HEK293 (cell line): Measurements from ENCODE around the gene MXI1.

ENCODE experiments used
- CTCF ChIA-PET: fragments of 350-600 bp; formaldehyde crosslinking; extraction: SDS; loops from one replicate; lab custom pipeline; 2021; ENCODE audit warnings: antibody characterized with exemption; lab: Yijun Ruan, JAX
- POLR2A ChIA-PET: fragments of 300-600 bp; formaldehyde crosslinking; extraction: SDS; loops from one replicate; lab custom pipeline; 2020; ENCODE audit warnings: antibody characterized with exemption, inconsistent platforms; lab: Yijun Ruan, JAX
- H3K27ac ChIP-seq: fragments of 200-500 bp; sonication (Bioruptor generic); 2 replicates; pipeline ENCODE4 v1.5.1; 2014; ENCODE audit warnings: low read depth, low read length, control low read depth, inconsistent platforms; ENCODE audit errors: extremely low read depth
- H3K36me3 ChIP-seq, 2 experiments: fragments of 200-500 bp in 1 of 2; sonication (Bioruptor generic) in 1 of 2; 1 replicate in 1 of 2; 2 replicates in 1 of 2; pipeline ENCODE4 v1.5.1; 2014 to 2017; ENCODE audit warnings: inconsistent platforms in 2 of 2, low read length in 2 of 2; ENCODE audit not compliant: control insufficient read depth in 2 of 2, insufficient read depth in 1 of 2
- H3K4me1 ChIP-seq: fragments of 200-500 bp; sonication (Bioruptor generic); 2 replicates; pipeline ENCODE4 v1.5.1; 2014; ENCODE audit warnings: mild to moderate bottlenecking, low read length, inconsistent platforms; ENCODE audit not compliant: control insufficient read depth, insufficient read depth
- H3K4me3 ChIP-seq: 2 replicates; pipeline ENCODE4 v1.5.1; 2011; ENCODE audit warnings: low read depth, mild to moderate bottlenecking, control low read depth, low read length, moderate library complexity
- H3K9me3 ChIP-seq: fragments of 200-500 bp; sonication (Bioruptor generic); 2 replicates; pipeline ENCODE4 v1.5.1; 2014; ENCODE audit warnings: low read depth, low read length, inconsistent platforms; ENCODE audit not compliant: control insufficient read depth, insufficient read depth
- BCL11A ChIP-seq: fragments of 450-650 bp; formaldehyde crosslinking; IDR thresholded peaks from 2 replicates; pipeline ENCODE4 v1.5.1; 2016; ENCODE audit warnings: low read depth, missing biosample characterization, missing genetic modification characterization
- GLIS1 ChIP-seq: fragments of 450-650 bp; formaldehyde crosslinking; IDR thresholded peaks from 2 replicates; pipeline ENCODE4 v1.5.1; 2016; ENCODE audit warnings: missing biosample characterization, missing genetic modification characterization
- KLF16 ChIP-seq: fragments of 450-650 bp; formaldehyde crosslinking; IDR thresholded peaks from 2 replicates; pipeline ENCODE4 v1.5.1; 2017; ENCODE audit warnings: missing biosample characterization, missing genetic modification characterization
- MYNN ChIP-seq: fragments of 450-650 bp; formaldehyde crosslinking; IDR thresholded peaks from 2 replicates; pipeline ENCODE4 v1.5.1; 2016; ENCODE audit warnings: missing biosample characterization, missing genetic modification characterization, borderline replicate concordance
- REPIN1 ChIP-seq: fragments of 450-650 bp; formaldehyde crosslinking; IDR thresholded peaks from 2 replicates; pipeline ENCODE4 v1.5.1; 2017; ENCODE audit warnings: missing biosample characterization, missing genetic modification characterization, low read depth
- SCRT1 ChIP-seq: fragments of 450-650 bp; formaldehyde crosslinking; IDR thresholded peaks from 2 replicates; pipeline ENCODE4 v1.5.1; 2016; ENCODE audit warnings: missing biosample characterization, missing genetic modification characterization, borderline replicate concordance
- SCRT2 ChIP-seq: fragments of 450-650 bp; formaldehyde crosslinking; IDR thresholded peaks from 2 replicates; pipeline ENCODE4 v1.5.1; 2016; ENCODE audit warnings: missing biosample characterization, missing genetic modification characterization
- SETDB1 ChIP-seq: IDR thresholded peaks from one replicate; pipeline ENCODE4 v1.6.1; 2017; ENCODE audit warnings: mild to moderate bottlenecking, low read length, moderate library complexity, mixed read lengths; ENCODE audit not compliant: insufficient read length
- SP3 ChIP-seq: fragments of 450-650 bp; formaldehyde crosslinking; IDR thresholded peaks from 2 replicates; pipeline ENCODE4 v1.5.1; 2016; ENCODE audit warnings: missing biosample characterization, missing genetic modification characterization
- TRIM28 ChIP-seq: IDR thresholded peaks from 2 replicates; pipeline ENCODE4 v1.6.1; 2011; ENCODE audit warnings: low read length, control low read depth, borderline replicate concordance
- ZBTB17 ChIP-seq: fragments of 450-650 bp; formaldehyde crosslinking; IDR thresholded peaks from 2 replicates; pipeline ENCODE4 v1.5.1; 2016; ENCODE audit warnings: missing biosample characterization, missing genetic modification characterization
- ZFP41 ChIP-seq: fragments of 450-650 bp; formaldehyde crosslinking; IDR thresholded peaks from 2 replicates; pipeline ENCODE4 v1.5.1; 2016; ENCODE audit warnings: missing biosample characterization, missing genetic modification characterization, borderline replicate concordance
- ZNF10 ChIP-seq: fragments of 450-650 bp; formaldehyde crosslinking; IDR thresholded peaks from 2 replicates; pipeline ENCODE4 v1.5.1; 2017; ENCODE audit warnings: missing biosample characterization, missing genetic modification characterization
- ZNF155 ChIP-seq: fragments of 450-650 bp; formaldehyde crosslinking; IDR thresholded peaks from 2 replicates; pipeline ENCODE4 v1.5.1; 2016; ENCODE audit warnings: missing biosample characterization, missing genetic modification characterization
- ZNF16 ChIP-seq: fragments of 450-650 bp; formaldehyde crosslinking; IDR thresholded peaks from 2 replicates; pipeline ENCODE4 v1.5.1; 2016; ENCODE audit warnings: low read depth, missing biosample characterization, missing genetic modification characterization
- ZNF221 ChIP-seq: fragments of 450-650 bp; formaldehyde crosslinking; IDR thresholded peaks from 2 replicates; pipeline ENCODE4 v1.5.1; 2017; ENCODE audit warnings: missing biosample characterization, missing genetic modification characterization, borderline replicate concordance
- ZNF24 ChIP-seq: fragments of 450-650 bp; formaldehyde crosslinking; IDR thresholded peaks from 2 replicates; pipeline ENCODE4 v1.5.1; 2016; ENCODE audit warnings: missing biosample characterization, missing genetic modification characterization
- ZNF266 ChIP-seq: fragments of 450-650 bp; formaldehyde crosslinking; IDR thresholded peaks from 2 replicates; pipeline ENCODE4 v1.5.1; 2016; ENCODE audit warnings: missing biosample characterization, missing genetic modification characterization, low read depth
- ZNF311 ChIP-seq: fragments of 450-650 bp; formaldehyde crosslinking; IDR thresholded peaks from 2 replicates; pipeline ENCODE4 v1.5.1; 2017; ENCODE audit warnings: missing biosample characterization, missing genetic modification characterization, borderline replicate concordance
- ZNF350 ChIP-seq: fragments of 450-650 bp; formaldehyde crosslinking; IDR thresholded peaks from 2 replicates; pipeline ENCODE4 v1.5.0; 2017; ENCODE audit warnings: missing biosample characterization, mild to moderate bottlenecking, missing genetic modification characterization
- ZNF416 ChIP-seq: fragments of 450-650 bp; formaldehyde crosslinking; IDR thresholded peaks from 2 replicates; pipeline ENCODE4 v1.5.1; 2016; ENCODE audit warnings: missing biosample characterization, missing genetic modification characterization
- ZNF670 ChIP-seq: fragments of 450-650 bp; formaldehyde crosslinking; IDR thresholded peaks from 2 replicates; pipeline ENCODE4 v1.5.1; 2016; ENCODE audit warnings: missing biosample characterization, missing genetic modification characterization, low read depth
- ZNF677 ChIP-seq: fragments of 450-650 bp; IDR thresholded peaks from 2 replicates; pipeline ENCODE4 v1.5.0; 2018; ENCODE audit warnings: missing biosample characterization, mild to moderate bottlenecking, missing genetic modification characterization, moderate library complexity
- ZNF776 ChIP-seq: fragments of 450-650 bp; formaldehyde crosslinking; IDR thresholded peaks from 2 replicates; pipeline ENCODE4 v1.5.0; 2017; ENCODE audit warnings: missing biosample characterization, missing genetic modification characterization, borderline replicate concordance
- ZNF791 ChIP-seq: fragments of 450-650 bp; formaldehyde crosslinking; IDR thresholded peaks from 2 replicates; pipeline ENCODE4 v1.5.1; 2016; ENCODE audit warnings: missing biosample characterization, missing genetic modification characterization
- ZNF830 ChIP-seq: fragments of 450-650 bp; IDR thresholded peaks from 2 replicates; pipeline ENCODE4 v1.5.0; 2018; ENCODE audit warnings: missing biosample characterization, missing genetic modification characterization, low read depth, mild to moderate bottlenecking, moderate library complexity
- TF ChIP-seq, protein P1 (sequence below): fragments of 450-650 bp; formaldehyde crosslinking; conservative IDR thresholded peaks from 2 replicates; pipeline ENCODE4 v1.5.1; 2016; ENCODE audit warnings: low read depth, missing biosample characterization, missing genetic modification characterization
- TF ChIP-seq, protein P2 (sequence below): sonication (generic); formaldehyde crosslinking; IDR thresholded peaks from 2 replicates; pipeline ENCODE4 v1.8.1; 2022; ENCODE audit warnings: mild to moderate bottlenecking, moderate library complexity, missing genetic modification reagents
- TF ChIP-seq, protein P3 (sequence below): fragments of 450-650 bp; formaldehyde crosslinking; IDR thresholded peaks from 2 replicates; pipeline ENCODE4 v1.5.1; 2017; ENCODE audit warnings: missing biosample characterization, missing genetic modification characterization
- TF ChIP-seq, protein P4 (sequence below): IDR thresholded peaks from 2 replicates; pipeline ENCODE4 v1.6.1; 2011; ENCODE audit warnings: mild to moderate bottlenecking, low read depth, low read length, borderline replicate concordance

Gene MXI1

DNA sequence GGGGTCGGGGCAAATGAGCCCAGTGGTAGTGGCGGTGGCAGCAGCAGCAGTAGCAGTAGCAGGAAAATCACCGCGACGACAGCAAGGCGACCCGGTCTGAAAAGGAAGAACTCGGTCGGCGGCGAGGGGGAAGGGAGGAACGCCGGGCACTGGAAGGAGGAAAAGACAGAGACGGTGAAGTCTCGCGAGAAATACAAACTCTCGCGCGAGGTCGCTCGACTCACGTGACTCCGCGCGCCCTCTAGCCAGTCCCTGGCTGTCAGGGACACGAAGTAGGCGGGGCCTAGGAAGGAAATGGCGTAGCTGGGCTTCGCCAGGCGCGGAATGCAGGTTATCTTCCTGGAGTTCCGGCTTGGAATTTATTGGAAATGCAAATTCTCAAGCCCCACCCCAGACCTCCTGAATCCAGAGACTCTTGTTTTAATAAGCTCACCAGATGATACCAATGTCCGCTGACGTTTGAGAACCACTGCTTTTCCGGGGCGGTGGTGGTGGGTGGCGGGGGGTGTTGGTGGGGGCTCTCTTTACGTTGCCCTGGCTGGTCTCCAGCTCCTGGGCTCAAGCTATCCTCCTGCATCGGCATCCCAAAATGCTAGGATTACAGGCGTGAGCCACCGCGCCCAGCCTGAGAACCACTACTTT, 97.5 kb downstream of the MXI1 start, which contains the start of gene SMNDC1:
SMNDC1 (minus strand) TSS at position 141 of the 642 bp plus-strand sequence. CDS start 1,333 bp downstream, outside the sequence.
- Histone ChIP-seq H3K4me1 (peaks cover 9% of the 10 kb centered on the region), H3K9me3 (no peaks in the 10 kb centered on the region), H3K27ac (peak within 1 kb of the TSS; percentile 90), H3K4me3 (peak within 1 kb of the TSS; percentile 54), H3K36me3 (peaks cover 15 to 37% of the 10 kb centered on the region in 2 experiments; a peak in 2 of 3 replicates)
- POLR2A ChIA-PET = interaction anchor here (0.6 to 1.4 kb wide), 19 partner anchors 24 to 498 kb away, joined by 3 to 10 read pairs (median 4); partner anchors contain the start of gene RBM20
- CTCF ChIA-PET = interaction anchor here (0.6 to 3.2 kb wide), 13 partner anchors 118 to 539 kb away, joined by 3 to 24 read pairs (median 5); no protein-coding TSS in a partner anchor
- TF ChIP-seq ZBTB17 (tag by site-specific recombination) = peak; percentile 67
- peak; percentile 78 for TF ChIP-seq SP3 (tag by site-specific recombination)
- TF ChIP-seq SETDB1 = no peak
- no peak for TF ChIP-seq ZNF221 (tag by site-specific recombination)
- TF ChIP-seq, protein P1, sequence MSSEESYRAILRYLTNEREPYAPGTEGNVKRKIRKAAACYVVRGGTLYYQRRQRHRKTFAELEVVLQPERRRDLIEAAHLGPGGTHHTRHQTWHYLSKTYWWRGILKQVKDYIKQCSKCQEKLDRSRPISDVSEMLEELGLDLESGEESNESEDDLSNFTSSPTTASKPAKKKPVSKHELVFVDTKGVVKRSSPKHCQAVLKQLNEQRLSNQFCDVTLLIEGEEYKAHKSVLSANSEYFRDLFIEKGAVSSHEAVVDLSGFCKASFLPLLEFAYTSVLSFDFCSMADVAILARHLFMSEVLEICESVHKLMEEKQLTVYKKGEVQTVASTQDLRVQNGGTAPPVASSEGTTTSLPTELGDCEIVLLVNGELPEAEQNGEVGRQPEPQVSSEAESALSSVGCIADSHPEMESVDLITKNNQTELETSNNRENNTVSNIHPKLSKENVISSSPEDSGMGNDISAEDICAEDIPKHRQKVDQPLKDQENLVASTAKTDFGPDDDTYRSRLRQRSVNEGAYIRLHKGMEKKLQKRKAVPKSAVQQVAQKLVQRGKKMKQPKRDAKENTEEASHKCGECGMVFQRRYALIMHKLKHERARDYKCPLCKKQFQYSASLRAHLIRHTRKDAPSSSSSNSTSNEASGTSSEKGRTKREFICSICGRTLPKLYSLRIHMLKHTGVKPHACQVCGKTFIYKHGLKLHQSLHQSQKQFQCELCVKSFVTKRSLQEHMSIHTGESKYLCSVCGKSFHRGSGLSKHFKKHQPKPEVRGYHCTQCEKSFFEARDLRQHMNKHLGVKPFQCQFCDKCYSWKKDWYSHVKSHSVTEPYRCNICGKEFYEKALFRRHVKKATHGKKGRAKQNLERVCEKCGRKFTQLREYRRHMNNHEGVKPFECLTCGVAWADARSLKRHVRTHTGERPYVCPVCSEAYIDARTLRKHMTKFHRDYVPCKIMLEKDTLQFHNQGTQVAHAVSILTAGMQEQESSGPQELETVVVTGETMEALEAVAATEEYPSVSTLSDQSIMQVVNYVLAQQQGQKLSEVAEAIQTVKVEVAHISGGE (tag by site-specific recombination) = peak; percentile 56
- TF ChIP-seq GLIS1 (tag by site-specific recombination) = no peak
- TF ChIP-seq, protein P2, sequence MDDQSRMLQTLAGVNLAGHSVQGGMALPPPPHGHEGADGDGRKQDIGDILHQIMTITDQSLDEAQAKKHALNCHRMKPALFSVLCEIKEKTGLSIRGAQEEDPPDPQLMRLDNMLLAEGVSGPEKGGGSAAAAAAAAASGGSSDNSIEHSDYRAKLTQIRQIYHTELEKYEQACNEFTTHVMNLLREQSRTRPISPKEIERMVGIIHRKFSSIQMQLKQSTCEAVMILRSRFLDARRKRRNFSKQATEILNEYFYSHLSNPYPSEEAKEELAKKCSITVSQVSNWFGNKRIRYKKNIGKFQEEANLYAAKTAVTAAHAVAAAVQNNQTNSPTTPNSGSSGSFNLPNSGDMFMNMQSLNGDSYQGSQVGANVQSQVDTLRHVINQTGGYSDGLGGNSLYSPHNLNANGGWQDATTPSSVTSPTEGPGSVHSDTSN = 0 out of 2 replicates have a peak, but pooled peaks have one; percentile 6
- TF ChIP-seq ZFP41 = no peak
- TF ChIP-seq ZNF350 (tag by site-specific recombination) = no peak
- TF ChIP-seq SCRT2 (tag by site-specific recombination) = no peak
- TF ChIP-seq ZNF16 (tag by site-specific recombination) = no peak
- no peak for TF ChIP-seq ZNF791 (tag by site-specific recombination)
- no peak for TF ChIP-seq ZNF830 (tag by site-specific recombination)
- peak; percentile 85 for TF ChIP-seq KLF16 (tag by site-specific recombination)
- no peak for TF ChIP-seq TRIM28
- no peak for TF ChIP-seq ZNF10 (tag by site-specific recombination)
- no peak for TF ChIP-seq SCRT1
- no peak for TF ChIP-seq REPIN1
- no peak for TF ChIP-seq ZNF670 (tag by site-specific recombination)
- TF ChIP-seq ZNF155 (tag by site-specific recombination) = no peak
- TF ChIP-seq, protein P3, sequence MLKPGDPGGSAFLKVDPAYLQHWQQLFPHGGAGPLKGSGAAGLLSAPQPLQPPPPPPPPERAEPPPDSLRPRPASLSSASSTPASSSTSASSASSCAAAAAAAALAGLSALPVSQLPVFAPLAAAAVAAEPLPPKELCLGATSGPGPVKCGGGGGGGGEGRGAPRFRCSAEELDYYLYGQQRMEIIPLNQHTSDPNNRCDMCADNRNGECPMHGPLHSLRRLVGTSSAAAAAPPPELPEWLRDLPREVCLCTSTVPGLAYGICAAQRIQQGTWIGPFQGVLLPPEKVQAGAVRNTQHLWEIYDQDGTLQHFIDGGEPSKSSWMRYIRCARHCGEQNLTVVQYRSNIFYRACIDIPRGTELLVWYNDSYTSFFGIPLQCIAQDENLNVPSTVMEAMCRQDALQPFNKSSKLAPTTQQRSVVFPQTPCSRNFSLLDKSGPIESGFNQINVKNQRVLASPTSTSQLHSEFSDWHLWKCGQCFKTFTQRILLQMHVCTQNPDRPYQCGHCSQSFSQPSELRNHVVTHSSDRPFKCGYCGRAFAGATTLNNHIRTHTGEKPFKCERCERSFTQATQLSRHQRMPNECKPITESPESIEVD (tag by site-specific recombination) = no peak
- TF ChIP-seq, protein P4, sequence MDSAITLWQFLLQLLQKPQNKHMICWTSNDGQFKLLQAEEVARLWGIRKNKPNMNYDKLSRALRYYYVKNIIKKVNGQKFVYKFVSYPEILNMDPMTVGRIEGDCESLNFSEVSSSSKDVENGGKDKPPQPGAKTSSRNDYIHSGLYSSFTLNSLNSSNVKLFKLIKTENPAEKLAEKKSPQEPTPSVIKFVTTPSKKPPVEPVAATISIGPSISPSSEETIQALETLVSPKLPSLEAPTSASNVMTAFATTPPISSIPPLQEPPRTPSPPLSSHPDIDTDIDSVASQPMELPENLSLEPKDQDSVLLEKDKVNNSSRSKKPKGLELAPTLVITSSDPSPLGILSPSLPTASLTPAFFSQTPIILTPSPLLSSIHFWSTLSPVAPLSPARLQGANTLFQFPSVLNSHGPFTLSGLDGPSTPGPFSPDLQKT = no peak
- TF ChIP-seq MYNN = no peak
- TF ChIP-seq ZNF266 (tag by site-specific recombination) = no peak
- TF ChIP-seq ZNF677 (tag by site-specific recombination) = no peak
- no peak for TF ChIP-seq ZNF24 (tag by site-specific recombination)
- no peak for TF ChIP-seq ZNF416 (tag by site-specific recombination)
- TF ChIP-seq ZNF311 (tag by site-specific recombination) = no peak
- no peak for TF ChIP-seq ZNF776 (tag by site-specific recombination)
- TF ChIP-seq BCL11A (tag by site-specific recombination) = no peak
